Measurements from ENCODE around the gene WBP1L.
A peak's percentile ranks its signal among the peaks of the same experiment; 100 is the strongest.
"Not testable (repeated sequence)": the region's sequence is repeated elsewhere in the genome, so short reads cannot be mapped to it uniquely, and the experiment has no call there.

Gene WBP1L

DNA sequence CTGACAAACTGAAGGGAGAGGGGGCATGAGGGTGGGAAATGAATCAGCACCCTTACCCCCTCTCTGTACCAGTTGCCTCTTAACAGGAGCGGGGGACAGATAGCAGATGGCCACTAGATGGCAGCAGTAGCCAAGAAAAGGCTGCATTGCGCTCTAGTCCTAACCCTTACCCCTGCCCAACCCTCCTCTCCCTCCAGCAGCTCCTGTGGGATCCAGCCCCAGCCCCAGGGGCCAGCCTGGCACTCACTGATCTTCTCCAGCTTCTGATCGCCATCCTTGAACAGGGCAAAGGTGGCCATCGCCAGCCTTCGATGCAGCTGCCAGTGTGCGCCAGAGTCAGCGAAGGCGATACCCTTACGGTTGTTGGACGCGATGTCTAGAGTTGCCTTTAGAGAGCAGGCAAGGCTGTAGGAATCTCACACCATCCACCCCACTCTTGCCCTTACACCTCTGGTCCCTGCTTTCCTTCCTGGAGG, 91.3 kb downstream of the WBP1L start:
- no peak overlapping the region for H3K4me3 ChIP-seq (replicated peaks; ENCODE audit: low read depth, low read length)
- TF ChIP-seq, protein P1, sequence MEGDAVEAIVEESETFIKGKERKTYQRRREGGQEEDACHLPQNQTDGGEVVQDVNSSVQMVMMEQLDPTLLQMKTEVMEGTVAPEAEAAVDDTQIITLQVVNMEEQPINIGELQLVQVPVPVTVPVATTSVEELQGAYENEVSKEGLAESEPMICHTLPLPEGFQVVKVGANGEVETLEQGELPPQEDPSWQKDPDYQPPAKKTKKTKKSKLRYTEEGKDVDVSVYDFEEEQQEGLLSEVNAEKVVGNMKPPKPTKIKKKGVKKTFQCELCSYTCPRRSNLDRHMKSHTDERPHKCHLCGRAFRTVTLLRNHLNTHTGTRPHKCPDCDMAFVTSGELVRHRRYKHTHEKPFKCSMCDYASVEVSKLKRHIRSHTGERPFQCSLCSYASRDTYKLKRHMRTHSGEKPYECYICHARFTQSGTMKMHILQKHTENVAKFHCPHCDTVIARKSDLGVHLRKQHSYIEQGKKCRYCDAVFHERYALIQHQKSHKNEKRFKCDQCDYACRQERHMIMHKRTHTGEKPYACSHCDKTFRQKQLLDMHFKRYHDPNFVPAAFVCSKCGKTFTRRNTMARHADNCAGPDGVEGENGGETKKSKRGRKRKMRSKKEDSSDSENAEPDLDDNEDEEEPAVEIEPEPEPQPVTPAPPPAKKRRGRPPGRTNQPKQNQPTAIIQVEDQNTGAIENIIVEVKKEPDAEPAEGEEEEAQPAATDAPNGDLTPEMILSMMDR (IDR thresholded peaks at IDR 0.05; ENCODE audit: low read depth, low read length, missing control alignments), result peak; percentile 86
- DNase-seq (ENCODE audit: extremely low read depth, low read depth), result peak; percentile 56

DNA sequence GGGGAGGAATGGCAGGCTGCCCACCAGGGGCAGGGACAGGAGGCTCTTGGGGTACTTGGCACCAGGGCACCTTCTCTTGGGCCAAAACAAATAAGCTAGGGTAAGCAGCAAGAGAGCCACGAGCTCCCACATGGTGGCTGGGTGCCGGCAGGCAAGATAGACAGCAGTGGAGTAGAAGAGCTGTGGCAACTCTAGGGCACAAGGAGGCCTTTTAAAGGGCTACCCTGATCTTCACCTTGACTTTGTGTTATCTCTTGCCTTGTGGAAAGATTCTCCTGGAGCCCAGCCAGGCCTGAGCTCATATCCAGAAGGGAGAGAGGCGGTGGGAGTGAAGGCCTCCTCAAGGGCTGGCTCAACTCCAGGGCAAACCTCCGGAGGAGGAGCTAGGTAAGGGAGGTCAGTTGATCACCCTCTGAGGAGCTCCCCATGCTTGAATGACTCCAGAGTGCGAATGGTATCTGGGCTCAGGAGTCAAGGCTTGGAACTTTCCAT, 93.5 kb downstream of the WBP1L start, which contains the start of gene CYP17A1:
CYP17A1 (minus strand) TSS at position 184 of the 492 bp plus-strand sequence; CDS start at position 132, 52 bp downstream.
- TF ChIP-seq, protein P1 (IDR thresholded peaks at IDR 0.05; ENCODE audit: low read depth, low read length, missing control alignments), result no peak
- no peak within 1 kb of the TSS for H3K4me3 ChIP-seq (replicated peaks; ENCODE audit: low read depth, low read length)
- no peak for DNase-seq (ENCODE audit: extremely low read depth, low read depth)

DNA sequence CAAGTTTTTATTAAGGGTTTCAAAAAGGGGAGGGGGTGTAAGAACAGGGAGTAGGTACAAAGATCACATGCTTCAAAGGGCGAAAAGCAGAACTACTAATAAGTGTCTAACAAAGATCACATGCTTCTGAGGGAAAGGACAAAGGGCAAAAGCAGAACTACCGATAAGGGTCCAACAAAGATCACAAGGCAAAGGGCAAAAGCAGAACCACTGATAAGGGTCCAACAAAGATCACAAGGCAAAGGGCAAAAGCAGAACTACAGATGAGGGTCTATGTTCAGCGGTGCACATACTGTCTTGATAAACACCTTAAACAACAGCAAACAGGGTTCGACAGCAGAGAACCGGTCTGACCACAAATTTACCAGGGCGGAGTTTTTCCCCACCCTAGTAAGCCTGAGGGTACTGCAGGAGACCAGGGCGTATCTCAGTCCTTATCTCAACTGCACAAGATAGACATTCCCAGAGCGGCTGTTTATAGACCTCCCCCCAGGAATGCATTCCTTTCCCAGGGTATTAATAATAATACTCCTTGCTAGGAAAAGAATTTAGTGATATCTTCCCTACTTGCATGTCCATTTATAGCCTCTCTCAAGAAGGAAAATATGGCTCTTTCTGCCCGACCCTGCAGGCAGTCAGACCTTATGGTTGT, 94.7 kb downstream of the WBP1L start:
- DNase-seq (ENCODE audit: extremely low read depth, low read depth); H3K4me3 ChIP-seq (replicated peaks; ENCODE audit: low read depth, low read length): not testable (repeated sequence)

DNA sequence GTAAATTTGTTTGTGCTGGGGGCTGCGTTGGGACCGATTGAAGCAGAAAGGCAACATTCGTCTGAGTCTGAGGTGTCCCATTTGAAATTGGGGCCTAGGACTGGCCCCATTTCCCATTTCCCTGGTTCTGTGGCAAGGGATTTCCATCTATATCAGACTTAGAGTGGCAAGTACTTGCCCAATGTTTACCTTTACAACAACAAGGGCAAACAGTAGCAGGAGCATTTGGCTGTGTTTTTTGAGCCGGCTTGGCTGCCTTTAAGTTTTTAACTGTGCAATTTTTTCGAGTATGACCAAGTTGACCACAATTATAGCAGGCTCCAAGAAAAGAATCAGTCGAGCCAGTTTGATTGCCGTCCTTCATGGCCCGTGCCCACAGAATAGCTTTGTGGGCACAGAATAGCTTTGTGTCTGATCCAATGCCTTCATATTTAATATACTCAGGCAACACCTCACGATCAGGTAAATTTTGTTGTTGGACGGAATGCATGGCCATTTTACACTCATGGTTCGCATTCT, 98.1 kb downstream of the WBP1L start:
- no peak overlapping the region for H3K4me3 ChIP-seq (replicated peaks; ENCODE audit: low read depth, low read length)
- TF ChIP-seq, protein P1 (IDR thresholded peaks at IDR 0.05; ENCODE audit: low read depth, low read length, missing control alignments), result no peak
- DNase-seq (ENCODE audit: extremely low read depth, low read depth), result no peak

DNA sequence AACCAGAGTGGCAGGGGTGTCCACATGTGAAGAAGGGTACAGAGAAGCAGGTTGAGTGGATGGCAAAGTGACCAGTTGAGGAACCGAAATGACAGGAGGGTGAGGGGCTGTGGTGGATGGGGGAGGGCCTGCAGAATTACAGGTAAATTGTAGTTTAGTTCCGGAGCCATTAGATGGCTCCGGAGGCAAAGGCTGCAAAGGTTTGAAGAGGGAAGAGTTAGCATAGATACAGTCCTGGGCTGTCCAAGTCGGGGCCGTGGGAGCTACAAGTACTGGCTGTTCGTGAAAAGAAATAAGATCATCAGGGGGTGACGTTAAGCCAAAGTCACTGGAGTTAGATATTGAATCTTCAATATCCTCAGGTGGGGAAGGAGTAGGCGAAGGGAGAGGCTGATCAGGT, 99.4 kb downstream of the WBP1L start:
- not testable (repeated sequence) for DNase-seq (ENCODE audit: extremely low read depth, low read depth); H3K4me3 ChIP-seq (replicated peaks; ENCODE audit: low read depth, low read length)

DNA sequence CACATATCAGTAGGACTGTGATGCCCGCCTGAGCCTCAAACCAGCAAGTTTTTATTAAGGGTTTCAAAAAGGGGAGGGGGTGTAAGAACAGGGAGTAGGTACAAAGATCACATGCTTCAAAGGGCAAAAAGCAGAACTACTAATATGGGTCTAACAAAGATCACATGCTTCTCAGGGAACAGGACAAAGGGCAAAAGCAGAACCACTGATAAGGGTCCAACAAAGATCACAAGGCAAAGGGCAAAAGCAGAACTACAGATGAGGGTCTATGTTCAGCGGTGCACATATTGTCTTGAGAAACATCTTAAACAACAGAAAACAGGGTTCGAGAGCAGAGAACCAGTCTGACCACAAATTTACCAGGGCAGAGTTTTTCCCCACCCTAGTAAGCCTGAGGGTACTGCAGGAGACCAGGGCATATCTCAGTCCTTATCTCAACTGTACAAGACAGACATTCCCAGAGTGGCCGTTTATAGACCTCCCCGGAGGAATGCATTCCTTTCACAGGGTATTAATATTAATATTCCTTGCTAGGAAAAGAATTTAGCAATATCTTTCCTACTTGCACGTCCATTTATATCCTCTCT, 100.5 kb downstream of the WBP1L start:
- not testable (repeated sequence) for DNase-seq (ENCODE audit: extremely low read depth, low read depth); H3K4me3 ChIP-seq (replicated peaks; ENCODE audit: low read depth, low read length)

DNA sequence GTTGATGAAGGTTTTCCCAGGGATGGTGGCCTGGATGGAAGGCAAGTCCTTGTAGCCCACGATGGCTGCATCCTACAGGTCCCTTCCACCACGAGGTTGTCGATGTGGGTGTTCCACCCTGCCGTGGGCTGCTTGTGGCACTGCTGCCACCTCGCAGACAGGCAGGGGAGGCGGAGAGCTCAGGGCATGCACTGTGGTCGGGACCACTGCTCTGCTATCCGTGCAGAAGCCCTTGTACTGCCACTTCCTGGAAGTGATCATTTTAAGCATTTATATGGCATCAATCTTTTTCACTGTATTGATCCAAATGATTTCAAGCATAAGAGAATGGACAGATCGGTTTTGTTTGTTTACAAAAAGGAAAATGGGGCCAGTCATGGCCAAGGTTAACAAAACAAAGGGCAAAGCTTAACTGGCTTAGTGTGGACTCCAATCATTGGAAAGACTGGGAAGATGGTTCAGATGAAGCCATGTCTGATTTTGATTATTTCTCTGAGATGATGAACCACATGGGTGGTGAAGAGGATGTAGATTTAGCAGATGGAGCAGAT, 101.7 kb downstream of the WBP1L start:
- DNase-seq (ENCODE audit: extremely low read depth, low read depth), result no peak
- TF ChIP-seq, protein P1 (IDR thresholded peaks at IDR 0.05; ENCODE audit: low read depth, low read length, missing control alignments), result no peak
- no peak overlapping the region for H3K4me3 ChIP-seq (replicated peaks; ENCODE audit: low read depth, low read length)

DNA sequence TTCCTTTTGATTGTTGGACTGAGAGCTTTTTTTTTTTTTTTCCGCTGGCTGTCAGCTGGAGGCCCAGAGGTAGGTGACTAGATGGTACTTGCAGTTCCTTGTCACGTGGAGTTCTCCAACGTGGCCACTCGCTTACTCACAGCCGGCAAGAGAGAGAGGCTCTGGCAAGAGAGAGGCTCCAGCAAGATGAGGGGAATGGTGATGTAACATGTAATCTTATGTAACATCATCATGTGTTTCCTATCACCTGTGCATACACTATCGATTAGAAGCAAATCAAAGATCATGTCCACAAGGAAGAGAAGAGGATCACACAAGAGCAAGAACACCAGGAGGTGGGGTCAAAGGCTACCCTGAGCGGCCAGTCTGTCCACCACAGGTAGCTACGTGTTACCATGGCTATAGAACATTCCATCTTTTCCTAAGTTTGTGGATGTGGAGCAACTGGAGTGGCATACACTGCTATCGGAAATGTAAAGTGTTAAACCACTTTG, 106.3 kb downstream of the WBP1L start:
- DNase-seq (ENCODE audit: extremely low read depth, low read depth), result no peak
- no peak overlapping the region for H3K4me3 ChIP-seq (replicated peaks; ENCODE audit: low read depth, low read length)
- TF ChIP-seq, protein P1 (IDR thresholded peaks at IDR 0.05; ENCODE audit: low read depth, low read length, missing control alignments), result no peak

DNA sequence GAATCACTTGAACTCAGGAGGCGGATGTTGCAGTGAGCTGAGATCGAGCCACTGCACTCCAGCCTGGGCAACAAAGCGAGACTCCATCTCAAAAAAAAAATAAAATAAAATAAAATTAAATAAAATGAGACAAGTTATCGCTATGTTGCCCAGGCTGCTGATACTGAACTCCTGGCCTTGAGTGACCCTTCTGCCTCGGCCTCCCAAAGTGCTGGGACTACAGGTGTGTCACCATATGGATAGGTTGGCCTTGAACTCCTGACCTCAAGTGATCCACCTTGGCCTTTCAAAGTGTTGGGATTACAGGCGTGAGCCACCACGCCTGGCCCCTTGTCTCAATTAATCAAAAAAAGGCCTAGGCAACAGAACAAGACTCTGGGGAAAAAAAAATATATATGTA, 109.5 kb downstream of the WBP1L start:
- not testable (repeated sequence) for H3K4me3 ChIP-seq (replicated peaks; ENCODE audit: low read depth, low read length)

DNA sequence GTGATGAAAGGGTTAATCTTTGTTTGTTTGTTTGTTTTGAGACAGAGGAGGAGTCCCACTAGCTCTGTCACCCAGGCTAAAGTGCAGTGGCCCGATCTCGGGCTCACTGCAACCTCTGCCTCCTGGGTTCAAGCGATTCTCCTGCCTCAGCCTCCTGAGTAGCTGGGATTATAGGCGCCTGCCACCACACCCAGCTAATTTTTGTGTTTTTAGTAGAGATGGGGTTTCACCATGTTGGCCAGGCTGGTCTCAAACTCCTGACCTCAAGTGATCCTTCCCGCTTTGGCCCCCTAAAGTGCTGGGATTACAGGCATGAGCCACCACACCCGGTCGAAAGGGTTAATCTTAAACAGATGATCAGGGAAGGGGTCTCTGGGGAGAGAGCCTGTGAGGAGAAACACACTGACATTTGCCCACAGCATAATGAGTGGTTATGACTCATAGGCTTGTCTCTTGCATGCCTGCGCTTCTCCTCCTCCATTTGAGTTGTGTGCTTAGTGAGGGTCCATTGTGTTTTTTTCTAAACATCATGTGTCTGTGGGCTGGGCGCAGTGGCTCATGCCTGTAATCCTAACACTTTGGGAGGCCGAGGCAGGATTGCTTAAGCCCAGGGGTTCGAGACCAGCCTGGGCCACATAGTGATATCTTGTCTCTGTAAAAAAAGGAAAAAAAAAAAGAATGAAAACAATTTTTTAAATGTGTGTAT, 112.1 kb downstream of the WBP1L start:
- not testable (repeated sequence) for H3K4me3 ChIP-seq (replicated peaks; ENCODE audit: low read depth, low read length)
- peak; percentile 92 for DNase-seq (ENCODE audit: extremely low read depth, low read depth)

More for the DNA sequence above, 109.5 kb downstream of the WBP1L start:
- DNase-seq (ENCODE audit: extremely low read depth, low read depth), result not testable (repeated sequence)

Measured in HFF-Myc (cell line).